Adipocyte (in vitro differentiated cells): ENCODE measurements around the gene FNDC1.
"Not testable (repeated sequence)": the region's sequence is repeated elsewhere in the genome, so short reads cannot be mapped to it uniquely, and the experiment has no call there.

ENCODE experiments used
- DNase-seq: peaks from one replicate; pipeline ENCODE4 v3.0.0-alpha.2; 2015; ENCODE audit warnings: low read depth
- H3K27me3 ChIP-seq: replicated peaks from 2 replicates; pipeline ENCODE4 v1.7.0; 2013; ENCODE audit warnings: mild to moderate bottlenecking, low read length, moderate library complexity; ENCODE audit not compliant: control insufficient read depth, insufficient read depth
- H3K36me3 ChIP-seq: 2 replicates; pipeline ENCODE4 v1.7.0; 2013; ENCODE audit warnings: low read length, mild to moderate bottlenecking, moderate library complexity; ENCODE audit not compliant: control insufficient read depth, insufficient read depth, severe bottlenecking
- H3K4me1 ChIP-seq: 2 replicates; pipeline ENCODE4 v1.7.0; 2013; ENCODE audit warnings: mild to moderate bottlenecking, low read length, moderate library complexity; ENCODE audit not compliant: control insufficient read depth, insufficient read depth
- H3K4me3 ChIP-seq: 2 replicates; pipeline ENCODE4 v1.7.0; 2013; ENCODE audit warnings: mild to moderate bottlenecking, low read length, moderate library complexity
- H3K9ac ChIP-seq: 2 replicates; pipeline ENCODE4 v1.7.0; 2013; ENCODE audit warnings: mild to moderate bottlenecking, low read length, moderate library complexity
- H3K9me3 ChIP-seq: 2 replicates; pipeline ENCODE4 v1.7.0; 2013; ENCODE audit warnings: mild to moderate bottlenecking, low read length, moderate library complexity; ENCODE audit not compliant: control insufficient read depth

Gene FNDC1

GRCh38 chr6:159260208-159260607 lies 91.0 kb downstream of the FNDC1 start:
- H3K4me1 ChIP-seq: peaks cover 40% of the 10 kb centered on the region
- no peaks in the 10 kb centered on the region for H3K36me3 ChIP-seq
- DNase-seq: no peak
- H3K27me3 ChIP-seq: no peaks in the 10 kb centered on the region
- H3K9me3 ChIP-seq: no peaks in the 10 kb centered on the region
- no peak overlapping the region for H3K9ac ChIP-seq
- H3K4me3 ChIP-seq: no peak overlapping the region

GRCh38 chr6:159261995-159262394 lies 92.8 kb downstream of the FNDC1 start:
- H3K4me1 ChIP-seq: peaks cover 40% of the 10 kb centered on the region
- no peaks in the 10 kb centered on the region for H3K9me3 ChIP-seq

GRCh38 chr6:159262586-159262985 lies 93.4 kb downstream of the FNDC1 start:
- Histone ChIP-seq H3K27me3 (no peaks in the 10 kb centered on the region), H3K9ac (no peak overlapping the region), H3K9me3 (no peaks in the 10 kb centered on the region), H3K4me1 (peaks cover 36% of the 10 kb centered on the region), H3K36me3 (no peaks in the 10 kb centered on the region), H3K4me3 (no peak overlapping the region)
- DNase-seq: no peak

More at GRCh38 chr6:159261995-159262394, 92.8 kb downstream of the FNDC1 start:
- no peaks in the 10 kb centered on the region for H3K36me3 ChIP-seq
- DNase-seq: no peak
- H3K9ac ChIP-seq: no peak overlapping the region
- no peak overlapping the region for H3K4me3 ChIP-seq
- H3K27me3 ChIP-seq: no peaks in the 10 kb centered on the region

GRCh38 chr6:159267165-159267564 lies 98.0 kb downstream of the FNDC1 start:
- Histone ChIP-seq H3K9ac (no peak overlapping the region), H3K36me3 (no peaks in the 10 kb centered on the region), H3K4me1 (peaks cover 2% of the 10 kb centered on the region), H3K27me3 (no peaks in the 10 kb centered on the region), H3K4me3 (no peak overlapping the region), H3K9me3 (no peaks in the 10 kb centered on the region)
- DNase-seq: peak; percentile 27

DNA sequence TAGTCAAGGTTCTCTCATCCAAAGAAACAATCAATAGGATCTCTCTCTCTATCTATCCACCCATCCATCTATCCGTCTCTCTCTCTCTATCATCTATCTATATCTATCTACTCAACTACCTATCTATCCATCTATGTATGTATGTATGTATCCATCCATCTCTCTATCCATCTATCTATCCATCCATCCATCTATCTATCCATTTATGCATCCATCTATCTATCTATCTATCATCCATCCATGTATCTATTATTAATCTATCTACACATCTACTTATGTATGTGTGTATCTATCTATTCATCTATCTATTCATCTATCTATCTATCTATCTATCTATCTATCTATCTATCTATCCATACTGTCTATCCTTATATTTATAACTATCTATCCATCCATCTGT lies 99.3 kb downstream of the FNDC1 start:
- no peaks in the 10 kb centered on the region for H3K36me3 ChIP-seq
- no peaks in the 10 kb centered on the region for H3K4me1 ChIP-seq

GRCh38 chr6:159271257-159271656 lies 102.1 kb downstream of the FNDC1 start:
- Histone ChIP-seq H3K4me3 (no peak overlapping the region), H3K4me1 (no peaks in the 10 kb centered on the region), H3K36me3 (no peaks in the 10 kb centered on the region), H3K9me3 (no peaks in the 10 kb centered on the region), H3K9ac (no peak overlapping the region), H3K27me3 (no peaks in the 10 kb centered on the region)
- no peak for DNase-seq

More for the DNA sequence above, 99.3 kb downstream of the FNDC1 start:
- Histone ChIP-seq H3K4me3 (no peak overlapping the region), H3K27me3 (no peaks in the 10 kb centered on the region), H3K9me3 (no peaks in the 10 kb centered on the region), H3K9ac (no peak overlapping the region)
- DNase-seq: no peak

GRCh38 chr6:159278626-159279025 lies 109.4 kb downstream of the FNDC1 start:
- Histone ChIP-seq H3K4me1 (no peaks in the 10 kb centered on the region), H3K4me3 (no peak overlapping the region), H3K27me3 (no peaks in the 10 kb centered on the region), H3K9ac (no peak overlapping the region), H3K36me3 (no peaks in the 10 kb centered on the region), H3K9me3 (no peaks in the 10 kb centered on the region)
- no peak for DNase-seq

DNA sequence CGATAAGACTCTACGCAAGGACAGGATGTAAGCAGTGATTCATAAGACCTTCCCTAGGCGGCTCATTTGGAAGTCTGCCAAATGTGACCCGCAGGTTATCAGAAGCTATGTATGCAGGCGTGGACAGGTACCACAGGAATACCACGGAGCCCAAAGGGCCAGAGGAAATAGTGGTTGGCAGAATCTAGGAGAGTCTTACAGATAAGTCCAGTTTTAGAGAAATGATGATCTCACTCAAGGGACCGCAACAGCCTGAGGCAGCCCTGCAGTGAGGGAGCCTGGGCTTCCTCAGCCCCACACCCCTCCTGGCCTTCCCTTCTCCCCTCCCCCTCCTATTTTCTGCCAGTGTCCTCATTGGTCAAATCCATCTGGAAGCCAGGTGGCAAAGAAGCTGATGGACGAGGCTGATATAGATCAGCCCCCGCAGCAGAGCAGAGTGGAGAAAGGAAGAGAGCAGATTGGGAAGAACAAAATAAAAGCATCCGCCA lies 110.6 kb downstream of the FNDC1 start:
- DNase-seq: no peak
- Histone ChIP-seq H3K9ac (no peak overlapping the region), H3K36me3 (no peaks in the 10 kb centered on the region), H3K27me3 (no peaks in the 10 kb centered on the region), H3K4me1 (no peaks in the 10 kb centered on the region), H3K4me3 (no peak overlapping the region), H3K9me3 (no peaks in the 10 kb centered on the region)

DNA sequence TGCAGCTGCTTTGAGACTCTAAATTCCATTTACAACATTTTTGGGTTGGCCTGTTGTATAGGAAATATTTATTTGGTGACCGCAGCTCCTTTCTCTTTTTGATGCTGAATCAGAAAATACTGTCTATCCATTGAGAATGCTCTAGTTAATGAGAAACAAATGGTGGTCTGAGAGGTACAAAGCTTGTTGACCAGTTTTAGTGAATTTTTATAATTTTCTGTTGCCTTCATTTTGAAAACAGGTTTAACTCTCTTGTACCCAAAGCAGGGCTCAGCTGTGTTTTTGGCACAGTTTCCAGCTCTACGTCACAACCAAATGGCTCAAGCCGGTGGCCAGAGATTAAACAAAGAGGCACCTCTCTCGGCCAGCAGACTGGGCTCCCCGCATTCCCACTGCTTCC lies 113.2 kb downstream of the FNDC1 start:
- Histone ChIP-seq H3K9ac (no peak overlapping the region), H3K9me3 (peaks cover 4% of the 10 kb centered on the region), H3K4me3 (no peak overlapping the region), H3K27me3 (no peaks in the 10 kb centered on the region), H3K4me1 (no peaks in the 10 kb centered on the region), H3K36me3 (no peaks in the 10 kb centered on the region)
- peak; percentile 30 for DNase-seq

- H3K4me1 ChIP-seq, H3K9me3 ChIP-seq, DNase-seq: not testable (repeated sequence)
Observed at GRCh38 chr6:159284661-159285060, 115.5 kb downstream of the FNDC1 start.

DNA sequence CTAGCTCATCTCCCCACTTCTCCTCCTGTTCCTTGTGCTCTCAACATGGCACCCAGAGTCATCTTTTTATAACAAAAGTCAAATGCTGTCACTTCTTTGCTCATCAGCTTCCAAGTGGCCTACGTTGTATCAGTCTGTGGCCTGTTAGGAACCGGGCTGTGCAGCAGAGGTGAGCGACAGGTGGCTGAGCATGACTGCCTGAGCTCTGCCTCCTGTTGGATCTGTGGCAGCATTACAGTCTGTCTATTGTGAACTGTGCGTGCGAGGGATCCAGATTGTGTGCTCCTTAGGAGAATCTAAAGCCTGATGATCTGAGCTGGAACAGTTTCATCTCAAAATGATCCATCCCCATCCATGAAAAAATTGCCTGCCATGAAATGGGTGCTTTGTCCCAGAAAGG lies 129.6 kb downstream of the FNDC1 start:
- Histone ChIP-seq H3K36me3 (no peaks in the 10 kb centered on the region), H3K9ac (no peak overlapping the region)
- no peak for DNase-seq

More at GRCh38 chr6:159284661-159285060, 115.5 kb downstream of the FNDC1 start:
- H3K27me3 ChIP-seq, H3K36me3 ChIP-seq, H3K4me3 ChIP-seq, H3K9ac ChIP-seq: not testable (repeated sequence)

GRCh38 chr6:159299566-159299965 lies 130.4 kb downstream of the FNDC1 start:
- no peaks in the 10 kb centered on the region for H3K4me1 ChIP-seq

More for the DNA sequence above, 129.6 kb downstream of the FNDC1 start:
- Histone ChIP-seq H3K27me3 (no peaks in the 10 kb centered on the region), H3K4me3 (no peak overlapping the region), H3K9me3 (peaks cover 12% of the 10 kb centered on the region), H3K4me1 (no peaks in the 10 kb centered on the region)

More at GRCh38 chr6:159299566-159299965, 130.4 kb downstream of the FNDC1 start:
- Histone ChIP-seq H3K4me3 (no peak overlapping the region), H3K9ac (no peak overlapping the region), H3K27me3 (no peaks in the 10 kb centered on the region), H3K36me3 (no peaks in the 10 kb centered on the region), H3K9me3 (peaks cover 5% of the 10 kb centered on the region)
- no peak for DNase-seq
